Testis (tissue), 2 donors: ENCODE results near the gene SEZ6L2.

Source experiments
- CTCF ChIP-seq, 3 experiments: fragments of 450-650 bp in 2 of 3; fragments of 200-600 bp in 1 of 3; sonication (generic) in 1 of 3; IDR thresholded peaks; one replicate each; pipeline ENCODE4 v1.5.1; 2016 to 2019; ENCODE audit warnings: antibody characterized with exemption in 3 of 3, mild to moderate bottlenecking in 2 of 3, moderate library complexity in 1 of 3
- POLR2A ChIP-seq: fragments of 450-650 bp; IDR thresholded peaks from one replicate; pipeline ENCODE4 v1.6.1; 2017; ENCODE audit warnings: antibody characterized with exemption, mild to moderate bottlenecking, moderate library complexity

- TF ChIP-seq CTCF (IDR thresholded peaks at IDR 0.05) (no peak), POLR2A (no peak)
Observed at GRCh38 chr16:29864205-29864604, 35.1 kb downstream of the SEZ6L2 start.
